Measurements from ENCODE around the gene LTBP1.

DNA sequence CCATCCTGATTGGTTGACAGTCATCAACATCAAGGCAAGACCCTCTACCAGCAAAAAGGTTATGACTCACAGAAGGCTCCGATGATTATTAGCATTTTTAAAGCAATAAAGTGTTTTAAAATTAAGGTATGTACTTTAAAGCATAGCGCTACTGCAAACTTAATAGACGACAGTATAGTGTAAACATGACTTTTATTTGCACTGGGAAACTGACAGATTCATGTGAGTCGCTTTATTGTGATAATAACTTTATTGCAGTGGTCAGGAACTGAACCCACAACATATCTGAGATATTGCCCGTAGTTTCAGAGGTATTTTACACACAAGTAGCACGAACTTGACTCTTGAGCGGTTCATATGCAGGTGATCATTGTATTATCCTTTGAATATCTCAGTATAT is 249.1 kb downstream of the LTBP1 start:
- TF ChIP-seq, protein P1, sequence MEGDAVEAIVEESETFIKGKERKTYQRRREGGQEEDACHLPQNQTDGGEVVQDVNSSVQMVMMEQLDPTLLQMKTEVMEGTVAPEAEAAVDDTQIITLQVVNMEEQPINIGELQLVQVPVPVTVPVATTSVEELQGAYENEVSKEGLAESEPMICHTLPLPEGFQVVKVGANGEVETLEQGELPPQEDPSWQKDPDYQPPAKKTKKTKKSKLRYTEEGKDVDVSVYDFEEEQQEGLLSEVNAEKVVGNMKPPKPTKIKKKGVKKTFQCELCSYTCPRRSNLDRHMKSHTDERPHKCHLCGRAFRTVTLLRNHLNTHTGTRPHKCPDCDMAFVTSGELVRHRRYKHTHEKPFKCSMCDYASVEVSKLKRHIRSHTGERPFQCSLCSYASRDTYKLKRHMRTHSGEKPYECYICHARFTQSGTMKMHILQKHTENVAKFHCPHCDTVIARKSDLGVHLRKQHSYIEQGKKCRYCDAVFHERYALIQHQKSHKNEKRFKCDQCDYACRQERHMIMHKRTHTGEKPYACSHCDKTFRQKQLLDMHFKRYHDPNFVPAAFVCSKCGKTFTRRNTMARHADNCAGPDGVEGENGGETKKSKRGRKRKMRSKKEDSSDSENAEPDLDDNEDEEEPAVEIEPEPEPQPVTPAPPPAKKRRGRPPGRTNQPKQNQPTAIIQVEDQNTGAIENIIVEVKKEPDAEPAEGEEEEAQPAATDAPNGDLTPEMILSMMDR (IDR thresholded peaks at IDR 0.05), result no peak
- no peak for TF ChIP-seq EP300 (IDR thresholded peaks at IDR 0.05)
- no peak for TF ChIP-seq POLR2A (IDR thresholded peaks at IDR 0.05)
- no peak for TF ChIP-seq POLR2AphosphoS5 (IDR thresholded peaks at IDR 0.05)

Measured in suprapubic skin (tissue), 4 donors.